Neural crest cell (in vitro differentiated cells): ENCODE data around the gene DCANP1. TPM values are rescaled to one million over a fixed set of nuclear protein-coding genes. Genes with fewer than 3 reads are reported as not detected.

Experiments
- DNase-seq: peaks from one replicate; pipeline ENCODE4 v3.0.0; 2021; ENCODE audit warnings: low read depth, mixed read lengths, low spot score
- H3K27ac Mint-ChIP-seq: one replicate; pipeline ENCODE4 v1.8.0; 2021; ENCODE audit warnings: mild to moderate bottlenecking, mixed read lengths; ENCODE audit not compliant: unreplicated experiment
- H3K27me3 Mint-ChIP-seq: 2 replicates; pipeline ENCODE4 v1.8.0; 2021; ENCODE audit warnings: low read depth, mild to moderate bottlenecking, mixed read lengths
- H3K36me3 Mint-ChIP-seq: 2 replicates; pipeline ENCODE4 v1.8.0; 2021; ENCODE audit warnings: low read depth, mild to moderate bottlenecking, mixed read lengths
- H3K4me1 Mint-ChIP-seq: 2 replicates; pipeline ENCODE4 v1.8.0; 2021; ENCODE audit warnings: mixed read lengths
- H3K4me3 Mint-ChIP-seq: one replicate; pipeline ENCODE4 v1.8.0; 2021; ENCODE audit warnings: mild to moderate bottlenecking, mixed read lengths
- H3K9me3 Mint-ChIP-seq: 2 replicates; pipeline ENCODE4 v1.8.0; 2021; ENCODE audit warnings: mixed read lengths
- CTCF ChIP-seq: fragments of 200-600 bp; sonication (generic); conservative IDR thresholded peaks from 2 replicates; pipeline ENCODE4 v1.5.0; 2021; ENCODE audit warnings: antibody characterized with exemption, mild to moderate bottlenecking
- total RNA-seq: library from RNA; stranded (reverse); gene quantifications from 2 replicates; pipeline ENCODE4 v1.2.1, GENCODE V29; 2021

DCANP1 gene
- total RNA-seq, 1 donor from 2014 or later, result not detected

DNA sequence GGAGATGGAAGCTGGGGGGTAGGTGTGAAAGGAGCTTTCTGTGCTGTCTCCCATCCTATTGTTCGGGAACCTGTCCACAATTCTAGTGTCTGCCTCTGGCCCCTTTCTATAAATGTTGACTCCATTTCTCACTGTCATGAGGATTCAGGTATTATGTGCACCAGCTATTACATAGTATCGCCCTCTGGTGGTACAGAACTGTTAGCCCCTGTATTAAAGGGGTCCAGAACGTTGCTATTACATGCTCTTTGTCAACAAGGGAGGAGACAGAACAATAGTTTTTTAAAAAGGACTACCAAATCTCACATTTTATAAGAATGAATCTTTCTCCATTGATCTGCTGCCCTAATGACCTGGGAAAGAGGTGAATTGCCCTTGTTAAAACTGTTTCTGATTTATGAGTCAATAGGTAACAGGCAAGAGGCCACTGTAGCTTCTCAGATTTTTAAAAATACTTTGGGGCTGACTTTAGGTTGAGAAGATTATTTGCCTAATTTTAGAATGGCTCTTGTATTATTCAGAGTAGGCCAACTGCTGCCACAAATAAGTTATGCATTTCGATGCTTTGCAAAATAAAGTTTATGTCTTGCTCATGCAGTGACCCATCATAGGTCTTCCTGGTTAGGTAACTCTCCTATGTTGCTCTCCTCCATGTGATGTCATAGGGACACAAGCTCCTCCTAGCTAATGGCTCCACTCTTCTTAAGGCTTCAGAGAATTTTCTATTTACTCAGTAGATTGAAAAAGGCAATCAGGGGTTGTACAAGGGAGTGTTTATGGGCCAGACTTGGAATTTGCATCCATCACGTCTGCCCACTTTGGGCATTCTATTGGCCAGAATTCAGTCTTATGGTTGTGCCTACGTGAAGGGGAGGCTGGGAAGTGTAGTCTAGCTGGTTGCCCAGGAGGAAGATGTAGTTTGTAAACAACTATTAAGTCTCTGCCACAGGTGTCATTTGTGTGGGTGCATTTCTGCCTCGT, 20.8 kb downstream of the DCANP1 start:
- Mint-ChIP-seq H3K4me3 (no peak overlapping the region), H3K4me1 (peaks cover 9% of the 10 kb centered on the region), H3K36me3 (no peaks in the 10 kb centered on the region), H3K27ac (no peak overlapping the region), H3K9me3 (peaks cover 3% of the 10 kb centered on the region), H3K27me3 (peaks cover 13% of the 10 kb centered on the region)
- DNase-seq, result no peak
- peak; percentile 76 for TF ChIP-seq CTCF

DNA sequence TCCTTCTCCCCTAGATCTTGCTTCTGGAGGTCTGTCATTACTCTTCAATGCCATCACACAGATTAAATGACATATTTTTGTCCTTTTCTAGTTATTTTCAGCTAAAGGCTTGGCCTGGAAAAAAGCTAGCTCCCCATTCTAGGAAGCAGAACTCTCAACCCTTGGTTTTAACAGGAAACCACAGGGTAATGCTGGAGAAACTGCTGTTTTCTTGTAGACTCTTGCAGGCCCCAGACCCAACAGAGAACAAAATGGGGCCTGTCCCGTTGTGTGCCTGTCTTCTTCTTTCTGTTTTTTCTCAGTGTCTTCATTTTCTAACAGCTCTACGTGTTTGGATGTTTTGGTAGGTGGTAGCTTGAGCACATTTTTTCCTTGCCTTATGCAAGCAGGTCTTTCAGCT, 21.5 kb downstream of the DCANP1 start:
- no peak for DNase-seq
- peaks cover 3% of the 10 kb centered on the region for H3K9me3 Mint-ChIP-seq
- H3K27me3 Mint-ChIP-seq, result peaks cover 20% of the 10 kb centered on the region
- no peak overlapping the region for H3K27ac Mint-ChIP-seq
- no peak for TF ChIP-seq CTCF
- no peaks in the 10 kb centered on the region for H3K36me3 Mint-ChIP-seq
- H3K4me3 Mint-ChIP-seq, result no peak overlapping the region
- H3K4me1 Mint-ChIP-seq, result peaks cover 9% of the 10 kb centered on the region

GRCh38 chr5:135423846-135424168, 23.3 kb downstream of the DCANP1 start:
- H3K27me3 Mint-ChIP-seq, result peaks cover 37% of the 10 kb centered on the region

GRCh38 chr5:135423146-135423845, 23.9 kb downstream of the DCANP1 start:
- Mint-ChIP-seq H3K4me3 (no peak overlapping the region), H3K27me3 (peaks cover 42% of the 10 kb centered on the region), H3K27ac (no peak overlapping the region), H3K36me3 (no peaks in the 10 kb centered on the region), H3K4me1 (no peaks in the 10 kb centered on the region), H3K9me3 (peaks cover 2% of the 10 kb centered on the region)
- TF ChIP-seq CTCF, result no peak
- no peak for DNase-seq

More at GRCh38 chr5:135423846-135424168, 23.3 kb downstream of the DCANP1 start:
- no peak for TF ChIP-seq CTCF
- DNase-seq, result no peak
- H3K4me3 Mint-ChIP-seq, result no peak overlapping the region
- no peaks in the 10 kb centered on the region for H3K4me1 Mint-ChIP-seq
- no peaks in the 10 kb centered on the region for H3K36me3 Mint-ChIP-seq
- peaks cover 3% of the 10 kb centered on the region for H3K9me3 Mint-ChIP-seq
- H3K27ac Mint-ChIP-seq, result no peak overlapping the region

- no peak for TF ChIP-seq CTCF
- no peak for DNase-seq
- no peaks in the 10 kb centered on the region for H3K36me3 Mint-ChIP-seq
- no peak overlapping the region for H3K4me3 Mint-ChIP-seq
- H3K27ac Mint-ChIP-seq, result no peak overlapping the region
- H3K27me3 Mint-ChIP-seq, result peaks cover 51% of the 10 kb centered on the region
- no peaks in the 10 kb centered on the region for H3K9me3 Mint-ChIP-seq
- H3K4me1 Mint-ChIP-seq, result no peaks in the 10 kb centered on the region
Measured at GRCh38 chr5:135422419-135422818, 24.7 kb downstream of the DCANP1 start.
